BJ (cell line): Measurements from ENCODE around the gene COBLL1. TPM values are rescaled to one million over a fixed set of nuclear protein-coding genes. Genes with fewer than 3 reads are reported as not detected.

ENCODE experiments used
- CTCF ChIA-PET: fragments of 350-600 bp; formaldehyde crosslinking; extraction: SDS; loops from one replicate; lab custom pipeline; 2021; ENCODE audit warnings: antibody characterized with exemption, inconsistent platforms; lab: Yijun Ruan, JAX
- POLR2A ChIA-PET: fragments of 300-600 bp; sonication (Branson Sonifier 250); formaldehyde crosslinking; extraction: SDS; loops from one replicate; lab custom pipeline; 2021; ENCODE audit warnings: antibody characterized with exemption; lab: Charles Lee
- DNase-seq: peaks from one replicate; pipeline ENCODE4 v3.0.0-alpha.2; 2011; ENCODE audit warnings: low read depth
- H3K27me3 ChIP-seq: 2 replicates; pipeline ENCODE4 v1.6.0; 2011; ENCODE audit warnings: low read length; ENCODE audit not compliant: control insufficient read depth, insufficient read depth
- H3K36me3 ChIP-seq: 2 replicates; pipeline ENCODE4 v1.5.1; 2011; ENCODE audit warnings: low read length; ENCODE audit not compliant: control insufficient read depth, insufficient read depth
- H3K4me3 ChIP-seq: 2 replicates; pipeline ENCODE4 v1.5.1; 2011; ENCODE audit warnings: low read depth, mild to moderate bottlenecking, control low read depth, low read length
- CTCF ChIP-seq: IDR thresholded peaks from 2 replicates; pipeline ENCODE4 v1.5.1; 2011; ENCODE audit warnings: low read depth, mild to moderate bottlenecking, control low read depth, inconsistent platforms, low read length, moderate library complexity; ENCODE audit not compliant: insufficient read depth
- polyA plus RNA-seq: library from polyadenylated mRNA; depleted of rRNA; stranded (reverse); fragments of >200 nt; gene quantifications from 2 replicates; pipeline ENCODE4 v1.2.3, GENCODE V29; 2011

COBLL1 gene
- polyA plus RNA-seq, 1 experiment: 34.2 TPM

GRCh38 chr2:164882276-164882675 lies 40.7 kb upstream of the COBLL1 start:
- CTCF ChIA-PET: interaction anchor here (1.0 to 1.6 kb wide), 5 partner anchors 9 to 60 kb away, joined by 3 to 5 read pairs (median 4); no protein-coding TSS in a partner anchor
- DNase-seq: no peak
- POLR2A ChIA-PET: interaction anchor here (0.6 kb wide), 1 partner anchor 10 kb away, joined by 6 read pairs; no protein-coding TSS in a partner anchor
- no peaks in the 10 kb centered on the region for H3K27me3 ChIP-seq
- H3K36me3 ChIP-seq: no peaks in the 10 kb centered on the region
- no peak for TF ChIP-seq CTCF
- no peak overlapping the region for H3K4me3 ChIP-seq

GRCh38 chr2:164881524-164881923 lies 39.9 kb upstream of the COBLL1 start:
- no peak overlapping the region for H3K4me3 ChIP-seq
- POLR2A ChIA-PET: interaction anchor here (0.6 kb wide), 1 partner anchor 11 kb away, joined by 6 read pairs; no protein-coding TSS in a partner anchor
- CTCF ChIA-PET: interaction anchor here (1.4 to 1.6 kb wide), 4 partner anchors 10 to 33 kb away, joined by 3 to 5 read pairs (median 4); no protein-coding TSS in a partner anchor

GRCh38 chr2:164879901-164880535 lies 38.4 kb upstream of the COBLL1 start:
- H3K36me3 ChIP-seq: no peaks in the 10 kb centered on the region
- CTCF ChIA-PET: interaction anchor here (1.1 to 1.5 kb wide), 4 partner anchors 16 to 139 kb away, joined by 3 to 5 read pairs (median 4); no protein-coding TSS in a partner anchor
- H3K27me3 ChIP-seq: no peaks in the 10 kb centered on the region
- TF ChIP-seq CTCF: no peak
- no peak overlapping the region for H3K4me3 ChIP-seq
- POLR2A ChIA-PET: interaction anchor here (0.7 to 1.2 kb wide), 4 partner anchors 23 to 104 kb away, joined by 3 to 6 read pairs (median 5); partner anchors contain the start of gene COBLL1
- peak; percentile 81 for DNase-seq

More at GRCh38 chr2:164881524-164881923, 39.9 kb upstream of the COBLL1 start:
- no peaks in the 10 kb centered on the region for H3K36me3 ChIP-seq
- no peaks in the 10 kb centered on the region for H3K27me3 ChIP-seq
- no peak for TF ChIP-seq CTCF
- no peak for DNase-seq

- ChIA-PET POLR2A (no interaction called here), CTCF (interaction anchor here (0.8 to 3.3 kb wide), 3 partner anchors 36 to 142 kb away, joined by 3 to 17 read pairs (median 7); partner anchors contain the start of gene COBLL1)
- no peak for TF ChIP-seq CTCF
- no peak overlapping the region for H3K4me3 ChIP-seq
- no peaks in the 10 kb centered on the region for H3K36me3 ChIP-seq
- no peaks in the 10 kb centered on the region for H3K27me3 ChIP-seq
- DNase-seq: no peak
Measured at GRCh38 chr2:164877927-164878326, 36.3 kb upstream of the COBLL1 start.

- no peak for DNase-seq
- Histone ChIP-seq H3K4me3 (no peak overlapping the region), H3K27me3 (no peaks in the 10 kb centered on the region), H3K36me3 (no peaks in the 10 kb centered on the region)
- POLR2A ChIA-PET: no interaction called here
- TF ChIP-seq CTCF: no peak
- CTCF ChIA-PET: interaction anchor here (0.6 to 3.3 kb wide), 5 partner anchors 25 to 141 kb away, joined by 3 to 17 read pairs (median 4); partner anchors contain the start of gene COBLL1
Measured at GRCh38 chr2:164877169-164877568, 35.5 kb upstream of the COBLL1 start.
